Keratinocyte (primary cell): ENCODE measurements around the gene UPK1A. TPM values are rescaled to one million over a fixed set of nuclear protein-coding genes. Genes with fewer than 3 reads are reported as not detected.

ENCODE experiments used
- DNase-seq: peaks from one replicate; pipeline ENCODE4 v3.0.0-alpha.2; 2011; ENCODE audit warnings: low read depth, missing footprints, low spot score
- FAIRE-seq: peaks from 2 replicates; lab custom pipeline; 2011; peaks lifted over from hg19 to GRCh38; lab: Jason Lieb, UNC
- H2AFZ ChIP-seq: 2 replicates; pipeline ENCODE4 v1.6.0; 2012; ENCODE audit warnings: low read length, control low read depth, inconsistent platforms; ENCODE audit not compliant: control insufficient read depth
- H3K27ac ChIP-seq: 2 replicates; pipeline ENCODE4 v1.5.1; 2011; ENCODE audit warnings: low read length; ENCODE audit not compliant: control insufficient read depth, insufficient read depth
- H3K27me3 ChIP-seq: 3 replicates; pipeline ENCODE4 v1.6.0; 2011; ENCODE audit warnings: low read length; ENCODE audit not compliant: control insufficient read depth, insufficient read depth; ENCODE audit errors: extremely low read depth
- H3K36me3 ChIP-seq, 2 experiments: 2 replicates in 1 of 2; 3 replicates in 1 of 2; pipeline ENCODE4 v1.5.1; 2011; ENCODE audit warnings: low read length in 2 of 2, mild to moderate bottlenecking in 1 of 2; ENCODE audit not compliant: control insufficient read depth in 2 of 2, insufficient read depth in 2 of 2; ENCODE audit errors: extremely low read depth in 1 of 2
- H3K4me1 ChIP-seq: 3 replicates; pipeline ENCODE4 v1.5.1; 2011; ENCODE audit warnings: low read length; ENCODE audit not compliant: control insufficient read depth, insufficient read depth; ENCODE audit errors: extremely low read depth
- H3K4me2 ChIP-seq: 3 replicates; pipeline ENCODE4 v1.6.0; 2011; ENCODE audit warnings: low read depth, low read length; ENCODE audit not compliant: control insufficient read depth, insufficient read depth; ENCODE audit errors: extremely low read depth
- H3K4me3 ChIP-seq, 3 experiments: fragments of 200-600 bp in 1 of 3; sonication (generic) in 1 of 3; 2 replicates in 2 of 3; 3 replicates in 1 of 3; pipeline ENCODE4 v1.5.1; 2011 to 2016; ENCODE audit warnings: low read length in 3 of 3, mild to moderate bottlenecking in 3 of 3, control low read depth in 2 of 3, inconsistent platforms in 1 of 3, low read depth in 1 of 3, mixed read lengths in 1 of 3, mixed run types in 1 of 3, moderate library complexity in 1 of 3; ENCODE audit not compliant: control insufficient read depth in 2 of 3, insufficient read depth in 2 of 3; ENCODE audit errors: extremely low read depth in 1 of 3
- H3K79me2 ChIP-seq: 2 replicates; pipeline ENCODE4 v1.6.0; 2012; ENCODE audit warnings: low read length; ENCODE audit not compliant: control insufficient read depth, insufficient read depth
- H3K9ac ChIP-seq: 3 replicates; pipeline ENCODE4 v1.6.0; 2011; ENCODE audit warnings: low read length; ENCODE audit not compliant: control insufficient read depth, insufficient read depth; ENCODE audit errors: extremely low read depth
- H3K9me1 ChIP-seq: 3 replicates; pipeline ENCODE4 v1.6.0; 2011; ENCODE audit warnings: low read length; ENCODE audit not compliant: control insufficient read depth, insufficient read depth; ENCODE audit errors: extremely low read depth
- H3K9me3 ChIP-seq: 2 replicates; pipeline ENCODE4 v1.5.1; 2012; ENCODE audit warnings: low read depth, low read length; ENCODE audit not compliant: control insufficient read depth
- H4K20me1 ChIP-seq: 3 replicates; pipeline ENCODE4 v1.6.0; 2011; ENCODE audit warnings: low read length; ENCODE audit not compliant: control insufficient read depth, insufficient read depth; ENCODE audit errors: extremely low read depth
- CTCF ChIP-seq, 3 experiments: IDR thresholded peaks in 1 of 3; conservative IDR thresholded peaks in 1 of 3; optimal IDR thresholded peaks in 1 of 3; 2 replicates in 2 of 3; 3 replicates in 1 of 3; pipeline versions ENCODE3 to v1.5.1; 2011; ENCODE audit warnings: low read length in 3 of 3, mild to moderate bottlenecking in 3 of 3, moderate library complexity in 2 of 3, control low read depth in 1 of 3, inconsistent platforms in 1 of 3; ENCODE audit not compliant: insufficient read depth in 2 of 3; ENCODE audit errors: extremely low read depth in 1 of 3
- EZH2 ChIP-seq: IDR thresholded peaks from one replicate; pipeline ENCODE4 v1.6.1; 2012; ENCODE audit warnings: inconsistent platforms, mild to moderate bottlenecking, low read length, moderate library complexity
- dilution Hi-C: fragments of 300-500 bp; cut with MboI; formaldehyde crosslinking; loops from one replicate; pipeline ENCODE4 v1.7.0; 2020; ENCODE audit warnings: low sequenced_read_pairs; ENCODE audit not compliant: extremely low pct_ligation_motif_present
- polyA plus RNA-seq, 5 experiments: library from polyadenylated mRNA; depleted of rRNA in 3 of 5; stranded (reverse) in 3 of 5; stranded (forward) in 1 of 5; unstranded in 1 of 5; fragments of >200 nt; gene quantifications; 1 replicate in 1 of 5; 2 replicates in 3 of 5; 3 replicates in 1 of 5; pipeline versions ENCODE4 v1.2.1 to v1.2.3, GENCODE V29; 2011 to 2012; ENCODE audit warnings: missing spikeins in 2 of 5, low read depth in 1 of 5, low replicate concordance in 1 of 5

UPK1A gene
- polyA plus RNA-seq, 1 donor (not counting 4 experiments of a cell fraction or from before 2014, with no cell fraction given), result 0.09 TPM

GRCh38 chr19:35628565-35629331 is 37.6 kb upstream of the UPK1A start, which contains the start of gene RBM42:
Gene RBM42, plus strand, starts transcription at chr19:35629036. Its CDS starts 118 bp downstream, at chr19:35629154.
- peaks cover 22 to 23% of the 10 kb centered on the region in 2 experiments for H3K36me3 ChIP-seq
- dilution Hi-C loops, result no loop called here
- H3K79me2 ChIP-seq, result peaks cover 18% of the 10 kb centered on the region
- H2AFZ ChIP-seq, result peak within 1 kb of the TSS; percentile 82
- no peak for TF ChIP-seq CTCF (optimal IDR thresholded peaks at IDR 0.05 in 1 of 3, IDR thresholded peaks at IDR 0.05 in 1 of 3, conservative IDR thresholded peaks at IDR 0.05 in 1 of 3; ENCODE audit: extremely low read depth in 1 of 3, insufficient read depth in 2 of 3, low read length in 3 of 3)
- TF ChIP-seq EZH2, result no peak
- no peaks in the 10 kb centered on the region for H3K9me1 ChIP-seq
- FAIRE-seq, result peak; percentile 99
- H3K9me3 ChIP-seq, result no peaks in the 10 kb centered on the region
- H3K4me1 ChIP-seq, result peaks cover 10% of the 10 kb centered on the region
- peak; percentile 95 for DNase-seq
- peak within 1 kb of the TSS; percentile 86 for H3K27ac ChIP-seq
- H4K20me1 ChIP-seq, result no peaks in the 10 kb centered on the region
- peak within 1 kb of the TSS; percentile 100 for H3K4me2 ChIP-seq
- H3K27me3 ChIP-seq, result no peaks in the 10 kb centered on the region
- peak within 1 kb of the TSS; percentile 80 to 98 (median 92) for H3K4me3 ChIP-seq
- peak within 1 kb of the TSS; percentile 96 for H3K9ac ChIP-seq

GRCh38 chr19:35629332-35629633 is 37.0 kb upstream of the UPK1A start:
- peaks cover 23% of the 10 kb centered on the region in 2 experiments for H3K36me3 ChIP-seq
- dilution Hi-C loops, result no loop called here
- H3K27ac ChIP-seq, result peak overlapping the region; percentile 86
- peak overlapping the region; percentile 82 for H2AFZ ChIP-seq
- H3K4me3 ChIP-seq, result peak overlapping the region; percentile 80 to 98 (median 92)
- no peaks in the 10 kb centered on the region for H3K9me1 ChIP-seq
- H4K20me1 ChIP-seq, result no peaks in the 10 kb centered on the region
- peaks cover 18% of the 10 kb centered on the region for H3K79me2 ChIP-seq
- H3K4me2 ChIP-seq, result peak overlapping the region; percentile 100
- DNase-seq (no peak), FAIRE-seq (no peak)
- peak overlapping the region; percentile 96 for H3K9ac ChIP-seq
- peaks cover 10% of the 10 kb centered on the region for H3K4me1 ChIP-seq
- H3K27me3 ChIP-seq, result no peaks in the 10 kb centered on the region
- H3K9me3 ChIP-seq, result no peaks in the 10 kb centered on the region
- no peak for TF ChIP-seq CTCF (optimal IDR thresholded peaks at IDR 0.05 in 1 of 3, IDR thresholded peaks at IDR 0.05 in 1 of 3, conservative IDR thresholded peaks at IDR 0.05 in 1 of 3; ENCODE audit: extremely low read depth in 1 of 3, insufficient read depth in 2 of 3, low read length in 3 of 3)
- TF ChIP-seq EZH2, result no peak
